Small intestine (tissue), 7 donors: ENCODE measurements around the gene GRK1. TPM values are rescaled to one million over a fixed set of nuclear protein-coding genes. Genes with fewer than 3 reads are reported as not detected.

Experiments used
- DNase-seq, 2 donors: peaks; one replicate each; pipeline versions ENCODE4 v3.0.0 to v3.0.0-alpha.2; 2013
- FAIRE-seq: peaks from 2 replicates; lab custom pipeline; 2012; peaks lifted over from hg19 to GRCh38; lab: Jason Lieb, UNC
- H3K27ac ChIP-seq, 3 donors: one replicate each; pipeline ENCODE4 v1.5.1; 2013; ENCODE audit warnings: low read length in 2 of 3, mild to moderate bottlenecking in 2 of 3, control low read depth in 1 of 3, inconsistent platforms in 1 of 3, low read depth in 1 of 3, moderate library complexity in 1 of 3
- H3K27me3 ChIP-seq, 3 donors: one replicate each; pipeline ENCODE4 v1.6.1; 2013; ENCODE audit warnings: low read length in 3 of 3, inconsistent platforms in 1 of 3; ENCODE audit not compliant: control insufficient read depth in 3 of 3, insufficient read depth in 3 of 3
- H3K36me3 ChIP-seq, 3 donors: one replicate each; pipeline ENCODE4 v1.6.1; 2013; ENCODE audit warnings: low read length in 3 of 3, inconsistent platforms in 1 of 3, low read depth in 1 of 3, mild to moderate bottlenecking in 1 of 3, moderate library complexity in 1 of 3; ENCODE audit not compliant: control insufficient read depth in 3 of 3, insufficient read depth in 2 of 3
- H3K4me1 ChIP-seq, 3 donors: one replicate each; pipeline ENCODE4 v1.6.1; 2013; ENCODE audit warnings: low read length in 2 of 3, inconsistent platforms in 1 of 3, low read depth in 1 of 3, mild to moderate bottlenecking in 1 of 3, moderate library complexity in 1 of 3; ENCODE audit not compliant: control insufficient read depth in 3 of 3, insufficient read depth in 2 of 3
- H3K4me3 ChIP-seq, 3 donors: one replicate each; pipeline ENCODE4 v1.5.1; 2013; ENCODE audit warnings: low read length in 3 of 3, control low read depth in 1 of 3, inconsistent platforms in 1 of 3, low read depth in 1 of 3, mild to moderate bottlenecking in 1 of 3, moderate library complexity in 1 of 3
- H3K9me3 ChIP-seq, 2 donors: one replicate each; pipeline ENCODE4 v1.6.1; 2013; ENCODE audit warnings: low read depth in 1 of 2, low read length in 1 of 2; ENCODE audit not compliant: control insufficient read depth in 2 of 2, insufficient read depth in 1 of 2
- WGBS, 3 donors: extraction: QIAGEN DNeasy Blood & Tissue Kit; methylation state at CpG; one replicate each; pipeline ENCODE4 v1.1.7; 2013; 5-methylcytosine and 5-hydroxymethylcytosine counted together
- polyA plus RNA-seq, 4 donors: library from polyadenylated mRNA; stranded (reverse) in 3 of 4; unstranded in 1 of 4; fragments of 200-250 nt in 3 of 4; fragments of 120-200 nt in 1 of 4; gene quantifications; one replicate each; pipeline versions ENCODE4 v1.2.1 to v1.2.3, GENCODE V29; 2013
- donor health status: healthy with polysubstance abuse.
- donor health status: control.
- donor health status: control.
- donor health status: Bipolar disorder and iron deficiency.
- donor health status: healthy.

The GRK1 gene
- polyA plus RNA-seq, 4 donors: 0.21 to 0.27 TPM; not detected in 2

GRCh38 chr13:113661509-113661908 is 5.5 kb upstream of the GRK1 start:
- H3K27ac ChIP-seq: no peak overlapping the region
- FAIRE-seq: no peak
- H3K27me3 ChIP-seq: no peaks in the 10 kb centered on the region
- WGBS, 3 donors: 31 to 57% (median 41%) methylated on average over 2 of the region's 2 CpGs
- DNase-seq: no peak
- no peaks in the 10 kb centered on the region for H3K9me3 ChIP-seq
- H3K36me3 ChIP-seq: no peaks in the 10 kb centered on the region
- no peak overlapping the region for H3K4me3 ChIP-seq
- peaks cover 0 to 6% (median 0%) of the 10 kb centered on the region in 3 donors for H3K4me1 ChIP-seq

GRCh38 chr13:113663934-113664333 is 3.1 kb upstream of the GRK1 start:
- FAIRE-seq (no peak), DNase-seq (no peak)
- H3K27me3 ChIP-seq: no peaks in the 10 kb centered on the region
- WGBS, 3 donors: 55 to 67% (median 56%) methylated on average over 15 of the region's 15 CpGs
- H3K27ac ChIP-seq: no peak overlapping the region
- H3K4me1 ChIP-seq: no peaks in the 10 kb centered on the region
- H3K36me3 ChIP-seq: no peaks in the 10 kb centered on the region
- H3K4me3 ChIP-seq: no peak overlapping the region
- H3K9me3 ChIP-seq: no peaks in the 10 kb centered on the region

GRCh38 chr13:113664751-113665596 is 2.0 kb upstream of the GRK1 start:
- Histone ChIP-seq H3K27ac (no peak overlapping the region), H3K4me3 (no peak overlapping the region), H3K36me3 (no peaks in the 10 kb centered on the region), H3K9me3 (no peaks in the 10 kb centered on the region), H3K27me3 (no peaks in the 10 kb centered on the region), H3K4me1 (no peaks in the 10 kb centered on the region)
- 40 to 54% (median 50%) methylated on average over 21 of the region's 21 CpGs for WGBS, 3 donors
- no peak for FAIRE-seq
- DNase-seq: no peak

- no peaks in the 10 kb centered on the region for H3K27me3 ChIP-seq
- no peak overlapping the region for H3K4me3 ChIP-seq
- 89 to 90% (median 89%) methylated on average over 3 of the region's 3 CpGs for WGBS, 3 donors
- H3K4me1 ChIP-seq: no peaks in the 10 kb centered on the region
- no peak for DNase-seq
- H3K27ac ChIP-seq: no peak overlapping the region
- FAIRE-seq: no peak
- no peaks in the 10 kb centered on the region for H3K36me3 ChIP-seq
- no peaks in the 10 kb centered on the region for H3K9me3 ChIP-seq
These were observed 1.3 kb upstream of the GRK1 start for GRCh38 chr13:113665597-113666328.

GRCh38 chr13:113666329-113666670 is 719 bp upstream of the GRK1 start:
- no peak for DNase-seq

GRCh38 chr13:113667771-113668490 is 912 bp downstream of the GRK1 start:
- no peaks in the 10 kb centered on the region for H3K27me3 ChIP-seq
- DNase-seq (no peak), FAIRE-seq (no peak)
- H3K4me1 ChIP-seq: no peaks in the 10 kb centered on the region
- 90 to 92% (median 91%) methylated on average over 29 of the region's 29 CpGs for WGBS, 3 donors
- H3K9me3 ChIP-seq: peaks cover 0 to 2% of the 10 kb centered on the region in 2 donors
- no peak overlapping the region for H3K4me3 ChIP-seq
- no peak overlapping the region for H3K27ac ChIP-seq
- no peaks in the 10 kb centered on the region for H3K36me3 ChIP-seq

More at GRCh38 chr13:113666329-113666670, 719 bp upstream of the GRK1 start:
- H3K4me1 ChIP-seq: no peaks in the 10 kb centered on the region
- WGBS, 3 donors: 89 to 95% (median 91%) methylated on average over 2 of the region's 2 CpGs
- H3K27me3 ChIP-seq: no peaks in the 10 kb centered on the region
- H3K36me3 ChIP-seq: no peaks in the 10 kb centered on the region
- peaks cover 0 to 2% of the 10 kb centered on the region in 2 donors for H3K9me3 ChIP-seq
- no peak overlapping the region for H3K4me3 ChIP-seq
- H3K27ac ChIP-seq: no peak overlapping the region
- no peak for FAIRE-seq

- Histone ChIP-seq H3K4me3 (no peak overlapping the region), H3K36me3 (no peaks in the 10 kb centered on the region), H3K27me3 (no peaks in the 10 kb centered on the region), H3K27ac (no peak overlapping the region), H3K4me1 (no peaks in the 10 kb centered on the region), H3K9me3 (peaks cover 0 to 2% of the 10 kb centered on the region in 2 donors)
- no peak for DNase-seq
- 71 to 73% (median 72%) methylated on average over 24 of the region's 24 CpGs for WGBS, 3 donors
- FAIRE-seq: no peak
These were observed 1.5 kb downstream of the GRK1 start for GRCh38 chr13:113668491-113668971.

GRCh38 chr13:113669231-113669754 is 2.3 kb downstream of the GRK1 start:
- Histone ChIP-seq H3K36me3 (no peaks in the 10 kb centered on the region), H3K27ac (no peak overlapping the region), H3K4me1 (no peaks in the 10 kb centered on the region), H3K27me3 (no peaks in the 10 kb centered on the region), H3K4me3 (no peak overlapping the region), H3K9me3 (peaks cover 0 to 2% of the 10 kb centered on the region in 2 donors)
- WGBS, 3 donors: 62 to 74% (median 67%) methylated on average over 13 of the region's 13 CpGs
- FAIRE-seq (no peak), DNase-seq (no peak)
